Gastroesophageal sphincter (tissue), 3 donors: ENCODE results near the gene FAM89A.

Experiments
- EP300 ChIP-seq: sonication (generic); formaldehyde crosslinking; IDR thresholded peaks from one replicate; pipeline ENCODE4 v1.6.1; 2017; ENCODE audit warnings: antibody characterized with exemption, mild to moderate bottlenecking
- POLR2A ChIP-seq, 2 donors: fragments of 450-650 bp; IDR thresholded peaks; one replicate each; pipeline ENCODE4 v1.6.1; 2017; ENCODE audit warnings: antibody characterized with exemption in 2 of 2, mild to moderate bottlenecking in 2 of 2, moderate library complexity in 1 of 2
- POLR2AphosphoS5 ChIP-seq: sonication (generic); formaldehyde crosslinking; IDR thresholded peaks from one replicate; pipeline ENCODE4 v1.6.1; 2017; ENCODE audit warnings: antibody characterized with exemption
- TF ChIP-seq, protein P1 (sequence below), 4 experiments: fragments of 200-600 bp in 2 of 4; fragments of 450-650 bp in 2 of 4; sonication (generic) in 1 of 4; IDR thresholded peaks; one replicate each; pipeline ENCODE4 v1.5.1; 2017 to 2019; ENCODE audit warnings: antibody characterized with exemption in 4 of 4, mild to moderate bottlenecking in 2 of 4, moderate library complexity in 2 of 4

GRCh38 chr1:231020139-231020601 lies 19.9 kb downstream of the FAM89A start:
- no peak for TF ChIP-seq POLR2A (IDR thresholded peaks at IDR 0.05)
- TF ChIP-seq, protein P1, sequence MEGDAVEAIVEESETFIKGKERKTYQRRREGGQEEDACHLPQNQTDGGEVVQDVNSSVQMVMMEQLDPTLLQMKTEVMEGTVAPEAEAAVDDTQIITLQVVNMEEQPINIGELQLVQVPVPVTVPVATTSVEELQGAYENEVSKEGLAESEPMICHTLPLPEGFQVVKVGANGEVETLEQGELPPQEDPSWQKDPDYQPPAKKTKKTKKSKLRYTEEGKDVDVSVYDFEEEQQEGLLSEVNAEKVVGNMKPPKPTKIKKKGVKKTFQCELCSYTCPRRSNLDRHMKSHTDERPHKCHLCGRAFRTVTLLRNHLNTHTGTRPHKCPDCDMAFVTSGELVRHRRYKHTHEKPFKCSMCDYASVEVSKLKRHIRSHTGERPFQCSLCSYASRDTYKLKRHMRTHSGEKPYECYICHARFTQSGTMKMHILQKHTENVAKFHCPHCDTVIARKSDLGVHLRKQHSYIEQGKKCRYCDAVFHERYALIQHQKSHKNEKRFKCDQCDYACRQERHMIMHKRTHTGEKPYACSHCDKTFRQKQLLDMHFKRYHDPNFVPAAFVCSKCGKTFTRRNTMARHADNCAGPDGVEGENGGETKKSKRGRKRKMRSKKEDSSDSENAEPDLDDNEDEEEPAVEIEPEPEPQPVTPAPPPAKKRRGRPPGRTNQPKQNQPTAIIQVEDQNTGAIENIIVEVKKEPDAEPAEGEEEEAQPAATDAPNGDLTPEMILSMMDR (IDR thresholded peaks at IDR 0.05): no peak
- no peak for TF ChIP-seq EP300
- no peak for TF ChIP-seq POLR2AphosphoS5
